ENCODE data around the gene TPRA1. TPM values are rescaled to one million over a fixed set of nuclear protein-coding genes. Genes with fewer than 3 reads are reported as not detected.

Gene TPRA1
- total RNA-seq, 1 donor = 25.6 TPM

DNA sequence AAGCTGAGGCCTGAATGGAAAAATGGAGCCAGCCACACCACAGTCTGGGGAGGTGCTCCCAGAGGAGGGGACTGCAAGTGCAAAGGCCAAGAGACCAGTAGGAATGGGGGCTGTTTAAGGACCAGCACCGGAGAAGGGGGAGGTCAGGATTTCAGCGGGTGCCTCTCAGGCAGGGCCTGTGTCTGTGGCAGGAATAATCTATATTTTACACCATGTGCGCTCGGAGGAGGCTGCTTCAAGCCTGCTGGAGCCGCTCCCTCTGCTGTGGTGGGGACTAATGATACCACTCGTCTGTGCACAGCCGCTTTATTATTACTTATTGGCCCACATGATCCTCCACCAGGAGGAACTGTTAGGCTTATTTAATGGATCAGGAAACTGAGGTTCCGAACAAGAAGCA, 45.3 kb downstream of the TPRA1 start:
- H3K4me3 ChIP-seq (ENCODE audit: low read depth, low read length) = no peak overlapping the region
- TF ChIP-seq CTCF (IDR thresholded peaks at IDR 0.05; ENCODE audit: insufficient read depth, low read length) = no peak
- no peak for DNase-seq (ENCODE audit: low read depth)

- DNase-seq (ENCODE audit: low read depth) = no peak
- TF ChIP-seq CTCF (IDR thresholded peaks at IDR 0.05; ENCODE audit: insufficient read depth, low read length) = no peak
- H3K4me3 ChIP-seq (ENCODE audit: low read depth, low read length) = no peak overlapping the region
These were observed 45.7 kb downstream of the TPRA1 start for GRCh38 chr3:127544803-127545201.

GRCh38 chr3:127544192-127544802, 46.2 kb downstream of the TPRA1 start:
- H3K4me3 ChIP-seq (ENCODE audit: low read depth, low read length) = no peak overlapping the region
- peak; percentile 63 for DNase-seq (ENCODE audit: low read depth)
- TF ChIP-seq CTCF (IDR thresholded peaks at IDR 0.05; ENCODE audit: insufficient read depth, low read length) = peak; percentile 84

DNA sequence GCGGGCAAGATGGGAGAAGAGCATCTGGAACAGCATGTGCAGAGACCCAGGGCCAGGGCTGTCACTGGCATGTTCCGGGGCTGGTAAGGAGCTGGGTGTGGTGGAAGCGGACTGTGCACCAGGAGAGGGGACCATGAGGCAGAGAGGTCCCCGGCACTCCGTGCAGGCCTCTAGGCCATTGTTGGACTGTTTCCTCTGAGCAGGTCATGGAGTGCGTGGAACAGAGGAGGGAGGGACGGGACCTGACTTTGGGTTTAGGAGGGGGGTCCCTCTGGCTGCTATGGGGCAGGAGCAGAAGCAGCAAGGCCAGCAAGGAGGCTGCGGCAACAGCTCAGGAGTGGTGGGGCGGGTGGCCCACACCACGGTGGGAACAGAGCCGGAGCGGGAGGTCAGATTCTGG, 47.1 kb downstream of the TPRA1 start:
- TF ChIP-seq CTCF (IDR thresholded peaks at IDR 0.05; ENCODE audit: insufficient read depth, low read length) = no peak
- DNase-seq (ENCODE audit: low read depth) = no peak
- H3K4me3 ChIP-seq (ENCODE audit: low read depth, low read length) = no peak overlapping the region

GRCh38 chr3:127542441-127542952, 48.0 kb downstream of the TPRA1 start:
- no peak for DNase-seq (ENCODE audit: low read depth)
- no peak for TF ChIP-seq CTCF (IDR thresholded peaks at IDR 0.05; ENCODE audit: insufficient read depth, low read length)
- H3K4me3 ChIP-seq (ENCODE audit: low read depth, low read length) = no peak overlapping the region

GRCh38 chr3:127541320-127541719, 49.2 kb downstream of the TPRA1 start:
- TF ChIP-seq CTCF (IDR thresholded peaks at IDR 0.05; ENCODE audit: insufficient read depth, low read length) = no peak
- DNase-seq (ENCODE audit: low read depth) = no peak
- H3K4me3 ChIP-seq (ENCODE audit: low read depth, low read length) = no peak overlapping the region
